SW 1271 (cell line): Measurements from ENCODE around the gene ACSL4.
"Not testable (repeated sequence)": the region's sequence is repeated elsewhere in the genome, so short reads cannot be mapped to it uniquely, and the experiment has no call there.

Source experiments
- DNase-seq, 2 experiments: peaks; one replicate each; lab custom pipeline; 2025; lab: John Stamatoyannopoulos, UW

Gene ACSL4

DNA sequence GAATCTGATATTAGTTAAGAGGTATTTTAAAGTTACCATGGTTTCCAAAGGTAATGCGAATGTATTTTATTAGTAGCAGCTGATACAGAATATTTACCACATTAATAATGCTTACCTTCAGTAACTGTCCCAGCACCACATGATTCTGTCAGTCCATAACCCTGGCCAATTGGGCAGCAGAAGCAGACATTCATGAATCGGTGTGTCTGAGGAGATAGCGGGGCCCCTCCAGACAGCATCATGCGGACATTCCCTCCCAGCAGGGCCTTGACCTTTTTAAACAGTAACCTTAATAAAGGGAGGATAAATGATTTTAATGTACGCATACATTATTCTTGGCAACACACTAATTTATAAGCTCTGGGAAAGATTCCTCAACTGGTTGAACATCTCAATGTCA is 65.1 kb downstream of the ACSL4 start:
- no peak for DNase-seq

DNA sequence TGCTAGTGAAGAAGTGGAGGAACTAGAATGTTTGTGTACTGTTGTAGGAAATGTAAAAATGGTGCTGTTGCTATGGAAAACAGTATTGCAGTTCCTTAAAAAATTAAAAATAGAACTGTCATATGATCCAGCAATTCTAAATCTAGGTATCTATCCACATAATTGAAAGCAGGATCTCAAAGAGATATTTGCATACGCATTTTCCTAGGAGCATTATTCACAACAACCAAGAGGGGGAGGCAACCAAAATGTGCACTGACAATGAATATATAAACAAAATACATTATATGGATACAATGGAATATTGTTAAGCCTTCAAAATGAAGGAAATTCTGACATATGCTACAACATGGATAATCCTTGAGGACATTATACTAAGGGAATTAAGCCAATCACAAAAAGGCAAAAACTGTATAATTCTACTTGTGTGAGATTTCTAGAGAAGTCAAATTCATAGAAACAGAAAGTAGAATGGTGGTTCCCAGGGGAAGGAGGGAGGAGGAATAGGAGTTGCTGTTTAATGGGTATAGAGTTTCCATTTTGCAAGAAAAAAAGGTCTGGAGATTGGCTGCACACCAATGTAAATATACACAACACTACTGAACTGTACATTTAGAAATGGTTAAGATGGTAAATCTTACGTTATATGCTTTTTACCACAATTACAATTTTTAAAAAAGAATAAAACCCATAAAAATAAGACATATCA is 72.5 kb downstream of the ACSL4 start:
- no peak for DNase-seq

DNA sequence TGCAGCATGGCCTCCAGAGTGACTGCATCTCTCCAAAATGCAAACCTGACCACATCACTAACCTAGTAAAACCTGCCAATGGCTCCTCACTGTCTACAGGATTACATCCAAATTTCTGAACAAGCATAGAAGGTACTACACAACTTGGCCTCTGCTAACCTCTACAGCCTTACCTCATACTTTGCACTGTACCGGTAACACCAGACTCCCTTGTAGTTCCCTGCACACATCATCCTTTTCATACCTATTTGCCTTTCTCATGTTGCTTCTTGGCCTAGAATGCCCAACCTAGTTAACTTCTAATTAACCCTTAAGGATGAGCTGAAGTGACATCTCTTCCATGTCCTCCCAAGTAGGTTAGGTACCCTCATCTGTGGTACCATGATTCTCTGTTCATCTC is 74.7 kb downstream of the ACSL4 start:
- no peak for DNase-seq

DNA sequence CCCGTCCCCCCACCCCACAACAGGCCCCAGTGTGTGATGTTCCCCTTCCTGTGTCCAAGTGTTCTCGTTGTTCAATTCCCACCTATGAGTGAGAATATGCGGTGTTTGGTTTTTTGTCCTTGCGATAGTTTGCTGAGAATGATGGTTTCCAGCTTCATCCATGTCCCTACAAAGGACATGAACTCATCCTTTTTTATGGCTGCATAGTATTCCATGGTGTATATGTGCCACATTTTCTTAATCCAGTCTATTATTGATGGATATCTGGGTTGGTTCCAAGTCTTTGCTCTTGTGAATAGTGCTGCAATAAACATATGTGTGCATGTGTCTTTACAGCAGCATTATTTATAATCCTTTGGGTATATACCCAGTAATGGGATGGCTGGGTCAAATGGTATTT is 75.7 kb downstream of the ACSL4 start:
- DNase-seq, result not testable (repeated sequence)

DNA sequence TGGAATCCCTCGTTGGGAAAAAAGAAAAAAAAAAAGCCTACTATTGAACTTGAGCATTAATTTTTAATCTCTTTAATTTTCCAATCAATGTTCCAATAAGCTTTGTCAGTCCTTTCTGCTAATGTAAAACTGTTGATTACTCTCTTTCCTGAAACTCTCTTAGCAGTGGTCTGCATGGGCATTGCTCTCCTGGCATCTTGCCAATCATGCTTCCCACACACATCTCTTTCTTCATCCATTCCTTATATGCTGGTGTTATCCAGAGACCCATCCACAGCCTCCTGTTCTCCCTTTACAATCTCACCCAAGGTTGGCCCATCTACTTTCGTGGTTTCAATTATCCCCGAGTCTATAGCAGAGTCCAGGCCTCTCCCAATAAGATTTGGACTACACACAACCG is 76.3 kb downstream of the ACSL4 start:
- no peak for DNase-seq

DNA sequence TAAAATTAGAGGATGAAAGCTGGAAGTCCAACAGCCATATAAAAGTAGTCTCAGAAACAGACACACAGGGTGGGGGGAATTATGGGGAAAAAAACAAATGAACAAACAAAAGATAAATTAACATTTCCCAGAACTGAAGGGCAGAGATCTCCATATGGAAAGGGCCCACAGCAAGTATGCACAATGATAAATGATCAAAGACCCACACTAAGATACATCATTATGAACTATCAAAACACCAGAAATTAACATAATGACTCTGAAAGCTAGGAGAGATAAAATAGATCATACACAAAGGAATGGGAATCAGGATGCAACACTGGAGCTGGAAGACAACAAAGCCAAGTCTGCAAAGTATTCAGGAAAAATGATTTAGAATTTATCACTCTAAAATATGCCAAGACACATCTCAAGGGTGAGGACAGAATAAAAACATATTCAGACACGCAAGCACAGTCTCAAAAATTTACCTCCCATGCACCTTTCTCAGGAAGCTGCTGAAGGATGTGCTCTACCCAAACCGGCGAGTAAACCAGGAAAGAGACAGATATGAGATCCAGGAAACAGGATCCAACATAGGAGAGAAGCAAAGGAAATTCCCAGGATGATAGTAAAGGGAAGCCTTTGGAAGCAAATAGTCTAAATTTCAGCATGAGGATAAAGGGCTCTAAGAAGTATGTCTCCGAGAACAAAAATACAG is 77.4 kb downstream of the ACSL4 start:
- DNase-seq, result no peak

DNA sequence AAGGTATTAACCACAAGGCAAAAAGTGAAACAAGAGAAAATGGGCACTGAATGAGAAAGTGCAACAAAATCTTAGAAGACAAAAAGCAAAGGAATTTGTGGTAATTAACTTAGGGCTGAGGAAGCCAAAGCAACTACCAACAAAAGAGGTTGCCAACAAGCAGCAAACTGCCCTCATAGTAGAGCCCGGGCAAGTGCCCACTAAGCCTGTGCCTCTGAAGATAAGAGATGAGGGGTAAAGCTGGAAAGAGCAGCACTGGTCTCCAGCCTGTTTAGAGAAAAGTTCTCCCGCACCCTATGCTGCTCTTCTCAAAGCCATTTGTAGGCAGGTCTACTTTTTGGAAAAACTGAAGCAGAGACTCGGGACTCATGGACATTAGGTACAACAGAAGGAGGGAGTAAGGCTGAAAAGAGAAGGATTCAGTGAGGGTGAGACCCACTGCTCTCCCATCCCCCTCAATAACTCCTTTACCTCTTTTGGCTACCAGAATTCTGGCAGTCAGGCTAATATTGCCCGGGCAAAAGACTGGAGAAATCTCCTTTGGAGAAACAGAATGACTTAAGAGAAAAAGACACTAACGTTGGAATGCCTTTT is 78.4 kb downstream of the ACSL4 start:
- no peak for DNase-seq

DNA sequence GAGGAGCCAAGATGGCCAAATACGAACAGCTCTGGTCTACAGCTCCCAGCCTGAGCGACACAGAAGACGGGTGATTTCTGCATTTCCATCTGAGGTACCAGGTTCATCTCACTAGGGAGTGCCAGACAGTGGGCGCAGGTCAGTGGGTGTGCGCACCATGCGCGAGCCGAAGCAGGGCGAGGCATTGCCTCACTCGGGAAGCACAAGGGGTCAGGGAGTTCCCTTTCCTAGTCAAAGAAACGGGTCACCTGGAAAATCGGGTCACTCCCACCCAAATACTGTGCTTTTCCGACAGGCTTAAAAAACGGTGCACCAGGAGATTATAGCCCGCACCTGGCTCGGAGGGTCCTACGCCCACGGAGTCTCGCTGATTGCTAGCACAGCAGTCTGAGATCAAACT is 88.4 kb downstream of the ACSL4 start:
- not testable (repeated sequence) for DNase-seq

DNA sequence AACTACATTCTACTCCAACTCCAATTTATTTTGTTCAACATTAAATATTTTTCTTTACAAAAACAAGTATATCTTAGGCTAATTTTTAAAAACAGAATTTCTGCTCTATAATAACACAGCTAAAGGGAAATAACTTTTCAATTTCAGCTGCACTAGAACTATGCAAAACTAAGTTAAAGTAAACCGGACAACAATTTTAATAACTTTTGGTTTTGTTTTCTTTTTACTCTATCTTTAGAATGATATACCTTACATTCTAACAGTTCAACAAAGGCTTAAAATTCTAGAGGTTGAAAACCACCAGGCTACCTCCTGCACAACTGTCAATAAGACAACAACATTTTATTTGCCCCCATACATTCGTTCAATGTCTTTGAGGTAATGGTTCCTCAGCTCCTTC is 89.4 kb downstream of the ACSL4 start:
- DNase-seq, result no peak

DNA sequence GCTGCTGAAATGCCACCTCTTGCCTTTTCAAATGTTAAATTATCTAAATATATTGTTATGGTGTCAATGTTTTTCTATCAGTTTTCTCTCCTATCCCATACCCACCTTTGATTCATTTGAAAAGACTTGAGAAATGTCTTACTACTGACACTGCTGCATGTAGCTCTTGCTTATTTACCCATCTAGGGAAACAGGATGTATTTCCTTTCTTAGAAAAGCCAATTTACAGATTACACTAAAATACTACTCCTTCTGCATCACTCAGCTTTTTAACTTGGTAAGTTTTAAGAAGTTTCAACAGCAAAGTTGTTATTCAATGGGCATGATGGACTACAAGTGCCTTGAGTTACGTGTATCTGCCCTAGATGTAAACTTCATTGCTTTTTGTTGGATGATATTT is 94.9 kb downstream of the ACSL4 start:
- DNase-seq, result no peak

DNA sequence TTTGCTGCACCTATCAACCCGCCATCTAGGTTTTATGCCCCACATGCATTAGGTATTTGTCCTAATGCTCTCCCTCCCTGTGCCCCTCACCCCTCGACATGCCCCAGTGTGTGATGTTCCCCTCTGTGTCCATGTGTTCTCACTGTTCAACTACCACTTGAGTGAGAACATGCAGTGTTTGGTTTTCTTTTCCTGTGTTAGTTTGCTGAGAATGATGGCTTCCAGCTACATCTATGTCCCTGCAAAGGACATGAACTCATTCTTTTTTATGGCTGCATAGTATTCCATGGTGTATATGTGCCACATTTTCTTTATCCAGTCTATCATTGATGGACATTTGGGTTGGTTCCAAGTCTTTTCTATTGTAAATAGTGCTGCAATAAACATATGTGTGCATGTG is 95.6 kb downstream of the ACSL4 start:
- not testable (repeated sequence) for DNase-seq

DNA sequence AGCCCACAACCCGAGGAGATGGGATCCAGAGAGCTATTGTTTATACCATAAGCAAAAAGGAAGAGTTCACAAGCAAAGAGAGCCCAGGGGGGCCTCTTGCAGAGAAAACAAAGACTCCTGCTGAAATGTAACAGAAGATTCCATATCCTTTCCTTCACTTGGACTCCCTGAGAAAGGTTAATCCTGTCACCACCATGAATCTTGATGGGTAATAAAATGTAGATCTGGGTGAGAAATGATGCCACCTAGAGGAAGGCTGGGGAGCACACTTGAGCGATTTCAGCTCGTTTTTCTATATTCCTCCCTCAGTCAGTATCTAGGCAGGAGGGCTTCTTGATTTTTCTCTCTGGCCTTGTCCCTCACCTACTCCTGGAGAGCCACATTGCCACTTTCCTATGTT is 97.9 kb downstream of the ACSL4 start:
- DNase-seq, result no peak

DNA sequence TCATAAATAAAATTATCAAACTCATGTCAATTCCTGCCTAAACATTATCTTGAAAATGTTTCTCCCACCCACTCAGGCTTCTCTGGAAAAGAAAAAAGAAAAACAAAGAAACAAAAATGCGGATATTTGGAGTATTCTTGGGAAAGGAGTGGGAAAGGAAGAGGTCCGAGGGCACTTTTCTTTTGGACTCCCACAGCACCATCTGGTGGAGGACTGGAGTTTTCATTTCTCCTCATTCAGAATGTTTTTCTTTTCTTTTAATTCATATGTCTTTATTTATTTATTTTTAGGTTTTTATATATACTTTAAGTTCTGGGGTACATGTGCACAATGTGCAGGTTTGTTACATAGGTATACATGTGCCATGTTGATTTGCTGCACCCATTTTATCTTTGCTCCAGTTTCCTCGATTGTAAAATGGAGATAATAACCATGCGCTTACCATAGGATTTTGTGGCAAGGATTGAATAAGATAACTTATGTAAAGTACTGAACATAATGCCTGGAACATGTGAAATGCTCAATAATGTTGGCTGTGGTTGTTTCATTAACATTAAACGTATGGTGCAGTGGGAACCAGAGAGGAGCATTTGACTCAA is 100.1 kb downstream of the ACSL4 start:
- DNase-seq, result no peak

DNA sequence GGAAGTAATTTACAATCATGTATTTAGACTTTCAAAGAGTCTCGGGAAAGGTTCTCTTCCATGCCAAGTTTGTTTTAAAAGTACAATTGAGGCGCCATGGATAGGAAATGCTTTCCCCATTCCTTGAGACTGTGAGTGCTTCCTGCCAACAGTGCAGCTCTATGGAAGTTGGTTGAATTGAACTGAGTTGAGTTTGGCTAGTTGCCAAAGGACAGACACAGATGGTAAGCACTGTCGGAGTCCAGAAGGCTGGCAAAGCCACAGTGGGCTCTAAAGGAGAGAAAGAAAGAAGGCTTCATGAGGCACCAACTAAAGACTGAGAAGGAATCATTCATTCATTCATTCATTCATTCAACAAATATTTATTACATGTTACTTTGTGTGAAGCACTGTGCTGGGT is 103.7 kb downstream of the ACSL4 start:
- no peak for DNase-seq

DNA sequence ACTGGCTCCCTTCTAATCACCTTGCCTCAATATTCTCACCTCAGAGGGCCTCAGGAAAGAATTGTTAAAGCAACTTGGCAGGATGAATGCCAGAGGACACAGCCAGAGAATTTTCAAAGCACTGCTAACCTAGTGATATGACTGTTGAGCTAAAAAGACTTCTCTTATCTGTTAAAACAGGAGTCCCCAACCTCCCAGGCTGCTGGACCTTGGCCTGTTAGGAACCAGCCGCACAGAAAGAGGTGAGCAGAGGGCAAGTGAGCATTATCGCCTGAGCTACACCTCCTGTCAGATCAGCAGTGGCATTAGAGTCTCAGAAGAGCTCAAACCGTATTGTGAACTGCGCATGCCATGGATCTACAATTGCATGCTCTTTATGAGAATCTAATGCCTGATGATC is 106.4 kb downstream of the ACSL4 start:
- DNase-seq, result no peak

DNA sequence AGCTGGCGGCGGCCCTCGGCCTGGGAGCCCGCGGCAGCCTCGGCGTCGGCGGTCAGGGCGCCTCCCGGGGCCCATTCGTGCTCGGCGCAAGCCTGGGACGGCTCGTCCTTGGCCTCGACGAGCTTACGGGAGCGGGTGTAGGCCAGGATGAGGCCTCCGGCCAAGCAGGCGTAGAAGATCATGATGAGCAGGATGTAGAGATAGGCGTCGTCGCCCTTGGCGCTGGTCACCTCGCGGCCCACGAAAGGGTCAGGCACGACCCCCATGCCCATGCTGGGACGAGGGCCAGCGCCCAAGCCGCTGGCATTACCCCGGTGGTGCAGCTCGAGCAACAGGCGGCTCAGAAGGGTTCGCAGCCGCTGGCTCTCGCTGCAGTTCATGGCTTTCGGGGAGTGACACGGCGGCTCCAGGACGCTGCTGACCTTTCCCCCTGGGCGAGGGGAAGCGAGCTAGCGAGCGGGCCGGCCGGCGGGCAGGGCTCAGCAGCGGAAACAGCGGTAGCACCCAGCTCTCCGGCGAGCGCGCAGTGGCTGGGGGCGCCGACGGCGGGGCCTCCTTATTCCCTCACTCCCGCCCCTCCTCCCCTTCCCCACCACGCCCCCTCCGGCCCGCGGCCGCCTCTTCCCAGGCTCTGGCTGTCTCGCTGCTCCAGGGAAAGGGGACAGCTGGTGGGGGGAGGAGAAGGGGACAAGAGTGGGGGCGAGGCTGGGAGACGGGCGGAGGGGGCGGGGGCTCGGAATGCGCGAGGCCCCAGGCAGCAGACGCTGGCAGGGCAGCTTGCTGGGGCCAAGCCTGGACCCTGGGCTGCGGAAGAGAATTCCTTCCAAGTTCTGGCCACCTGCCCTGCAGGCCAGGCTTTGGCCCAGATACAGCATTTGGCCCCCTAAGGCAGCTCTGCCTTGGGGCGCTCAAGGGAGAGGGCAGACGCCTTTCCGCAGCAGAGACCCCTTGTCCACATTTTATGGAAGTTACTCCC is 108.1 kb downstream of the ACSL4 start, which contains the start of gene KCNE5:
KCNE5 (minus strand) TSS at position 532 of the 976 bp plus-strand sequence; CDS start at position 380, 152 bp downstream.
- DNase-seq, result no peak

DNA sequence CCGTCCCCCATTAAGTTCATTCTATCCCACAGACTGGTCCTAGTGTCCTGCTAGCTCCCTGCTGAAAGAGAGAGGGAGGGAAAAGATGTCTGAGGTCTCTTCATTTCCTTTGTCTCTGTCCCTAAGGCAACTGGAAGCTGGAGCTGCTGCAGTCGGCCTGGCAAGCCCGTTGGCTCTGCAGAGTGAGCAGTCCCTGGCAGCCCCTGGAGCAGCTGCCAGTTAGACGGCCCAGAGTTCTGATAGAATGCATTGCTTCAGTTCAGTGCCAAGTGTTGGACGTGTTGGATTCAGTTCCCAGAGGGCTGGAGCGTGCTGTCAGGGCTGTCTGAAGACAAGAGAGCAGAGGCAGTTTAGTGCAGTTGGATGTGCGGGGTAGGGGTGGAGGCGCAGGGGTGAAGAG is 109.1 kb downstream of the ACSL4 start:
- no peak for DNase-seq

DNA sequence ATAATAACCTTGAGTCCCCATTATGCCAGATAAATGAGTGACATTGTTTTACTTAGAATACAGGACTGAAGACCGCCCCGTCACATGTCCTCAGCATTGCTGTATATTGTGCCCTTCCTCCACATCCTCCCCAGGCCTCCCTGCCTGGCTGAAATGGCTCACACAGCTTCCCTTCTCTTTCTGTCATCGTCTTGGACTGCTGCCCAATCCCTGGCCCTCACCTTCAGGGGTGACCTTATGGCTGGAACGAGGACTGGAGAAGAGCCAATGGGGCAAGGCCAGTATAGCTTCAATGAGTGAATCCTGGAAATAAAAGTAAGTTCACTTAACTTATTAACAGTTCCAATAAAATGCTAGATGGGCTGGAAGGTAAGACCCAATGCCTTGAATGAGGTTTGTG is 110.8 kb downstream of the ACSL4 start:
- DNase-seq, result no peak

DNA sequence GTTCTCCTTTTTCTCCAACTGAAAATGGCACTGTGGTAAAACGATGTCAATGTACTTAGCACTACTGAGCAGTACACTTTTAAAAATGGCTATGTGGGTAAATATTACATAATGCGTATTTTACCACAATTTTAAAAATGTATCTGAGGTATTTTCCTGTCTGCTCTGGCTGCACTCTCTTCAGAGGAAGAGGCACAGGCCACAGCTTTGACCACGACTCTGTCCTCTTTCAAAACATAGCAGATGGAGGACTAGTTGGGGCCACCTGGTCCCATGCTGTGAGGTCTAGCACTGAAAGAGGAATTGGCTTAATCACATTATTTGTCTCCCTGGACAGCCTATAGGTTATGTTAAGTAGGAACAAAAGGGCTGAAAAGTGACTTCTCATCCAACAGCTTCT is 113.3 kb downstream of the ACSL4 start:
- no peak for DNase-seq

DNA sequence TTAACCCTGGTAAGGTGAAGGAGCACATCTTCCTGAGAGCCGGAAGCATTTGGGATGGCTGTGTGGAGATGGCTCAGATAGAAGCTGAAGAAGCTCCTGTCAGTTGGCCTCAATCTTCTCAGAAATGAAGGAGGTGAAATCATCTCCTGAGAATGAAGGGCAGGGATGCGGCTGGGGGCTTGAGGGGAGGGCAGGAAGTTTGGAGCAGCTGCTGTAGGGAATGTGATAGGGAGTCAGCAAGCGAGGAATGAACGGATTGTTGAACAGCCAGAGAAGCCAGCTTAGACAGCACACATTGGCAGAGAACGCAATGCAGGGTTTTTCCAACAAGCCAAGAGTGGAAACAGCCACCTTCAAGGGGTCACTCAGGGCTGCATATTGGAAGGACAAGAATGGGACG is 118.1 kb downstream of the ACSL4 start:
- no peak for DNase-seq

DNA sequence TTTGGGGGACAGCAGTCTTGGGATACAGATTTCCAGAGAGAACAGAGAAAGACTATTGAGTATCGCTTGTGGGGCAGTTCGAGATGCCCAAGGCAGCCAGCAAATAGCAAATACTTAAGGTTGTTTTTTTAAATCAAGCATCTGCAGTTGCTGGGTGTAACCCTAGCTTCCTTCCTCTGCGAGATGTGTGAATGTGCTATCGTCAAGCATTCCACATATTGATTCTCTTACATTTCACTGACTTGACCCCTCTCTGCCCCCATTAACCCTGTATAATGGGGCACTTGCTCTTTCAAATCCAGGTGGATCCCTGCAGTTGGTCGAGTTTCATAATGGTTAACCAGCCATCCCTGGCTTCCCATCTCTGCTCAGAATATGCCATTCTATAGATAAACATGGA is 131.6 kb downstream of the ACSL4 start:
- DNase-seq, result no peak

DNA sequence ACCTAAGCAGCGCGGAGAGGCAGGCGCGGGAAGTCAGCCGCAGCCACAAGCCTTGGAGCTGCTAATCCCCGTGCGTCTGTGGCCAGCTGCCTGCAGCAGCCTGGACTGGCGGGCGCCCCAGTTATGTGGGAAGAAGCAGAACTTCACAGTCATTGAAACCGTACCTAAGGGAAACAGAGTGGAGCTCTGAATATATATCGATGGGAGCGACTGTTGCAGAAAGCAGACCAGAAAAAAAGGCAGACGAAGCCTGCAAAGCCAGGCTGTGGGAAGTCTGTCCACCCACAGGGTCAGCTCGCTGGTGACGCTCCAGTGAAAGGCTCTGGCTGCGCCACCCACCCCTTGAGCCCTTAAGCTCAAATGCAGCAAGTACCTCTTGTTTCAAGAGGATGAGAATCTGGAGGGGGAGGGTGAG is 132.8 kb downstream of the ACSL4 start:
- no peak for DNase-seq
